ENCODE measurements around the gene RBM20.

GRCh38 chr10:110615057-110615747, 28.9 kb upstream of the RBM20 start:
- TF ChIP-seq, protein P1, sequence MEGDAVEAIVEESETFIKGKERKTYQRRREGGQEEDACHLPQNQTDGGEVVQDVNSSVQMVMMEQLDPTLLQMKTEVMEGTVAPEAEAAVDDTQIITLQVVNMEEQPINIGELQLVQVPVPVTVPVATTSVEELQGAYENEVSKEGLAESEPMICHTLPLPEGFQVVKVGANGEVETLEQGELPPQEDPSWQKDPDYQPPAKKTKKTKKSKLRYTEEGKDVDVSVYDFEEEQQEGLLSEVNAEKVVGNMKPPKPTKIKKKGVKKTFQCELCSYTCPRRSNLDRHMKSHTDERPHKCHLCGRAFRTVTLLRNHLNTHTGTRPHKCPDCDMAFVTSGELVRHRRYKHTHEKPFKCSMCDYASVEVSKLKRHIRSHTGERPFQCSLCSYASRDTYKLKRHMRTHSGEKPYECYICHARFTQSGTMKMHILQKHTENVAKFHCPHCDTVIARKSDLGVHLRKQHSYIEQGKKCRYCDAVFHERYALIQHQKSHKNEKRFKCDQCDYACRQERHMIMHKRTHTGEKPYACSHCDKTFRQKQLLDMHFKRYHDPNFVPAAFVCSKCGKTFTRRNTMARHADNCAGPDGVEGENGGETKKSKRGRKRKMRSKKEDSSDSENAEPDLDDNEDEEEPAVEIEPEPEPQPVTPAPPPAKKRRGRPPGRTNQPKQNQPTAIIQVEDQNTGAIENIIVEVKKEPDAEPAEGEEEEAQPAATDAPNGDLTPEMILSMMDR (IDR thresholded peaks at IDR 0.05) = no peak
- TF ChIP-seq REST (IDR thresholded peaks at IDR 0.05; ENCODE audit: insufficient read depth in 1 of 2, low read depth in 2 of 2, low read length in 1 of 2) = no peak

All from Panc1 (cell line).